ENCODE measurements around the gene TRIM40.

DNA sequence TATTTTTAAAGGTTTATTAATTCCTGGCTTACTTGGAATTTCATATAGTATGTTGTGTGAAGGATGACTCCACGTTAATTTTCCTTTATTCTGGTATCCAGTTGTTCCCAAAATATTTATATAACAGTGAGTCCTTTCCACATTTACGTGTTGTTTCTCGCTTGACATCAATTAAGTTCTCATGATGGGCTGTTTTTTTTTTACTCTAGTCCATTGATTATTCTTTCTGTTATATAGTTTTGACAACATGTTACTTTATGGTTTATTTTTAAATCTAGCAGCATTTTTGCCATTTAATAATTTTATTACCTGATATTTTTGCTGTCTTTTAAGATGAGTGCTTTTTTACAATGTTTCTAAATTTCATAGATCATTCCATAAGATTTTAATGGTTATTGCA lies 6.7 kb downstream of the TRIM40 start:
- TF ChIP-seq IKZF1 (IDR thresholded peaks at IDR 0.05) (no peak), POLR2AphosphoS5 (IDR thresholded peaks at IDR 0.05; ENCODE audit: low read depth, low read length) (no peak), GPN1 (CRISPR knock-in tag; IDR thresholded peaks at IDR 0.05; ENCODE audit: borderline replicate concordance) (no peak), ZUFSP (CRISPR knock-in tag; IDR thresholded peaks at IDR 0.05; ENCODE audit: borderline replicate concordance) (no peak), SP1 (IDR thresholded peaks at IDR 0.05) (no peak), SP1 (CRISPR knock-in tag; IDR thresholded peaks at IDR 0.05) (no peak), KAT2B (IDR thresholded peaks at IDR 0.05; ENCODE audit: borderline replicate concordance, low read depth, low read length) (no peak), DR1 (CRISPR knock-in tag; IDR thresholded peaks at IDR 0.05) (no peak), POLR2AphosphoS2 (IDR thresholded peaks at IDR 0.05; ENCODE audit: low read depth, low read length) (no peak), PBX3 (CRISPR knock-in tag; IDR thresholded peaks at IDR 0.05; ENCODE audit: borderline replicate concordance) (no peak), POLR2A (IDR thresholded peaks at IDR 0.05; ENCODE audit: insufficient read depth in 1 of 2, low read depth in 2 of 2, low read length in 2 of 2) (no peak)
- TF ChIP-seq, protein P1, sequence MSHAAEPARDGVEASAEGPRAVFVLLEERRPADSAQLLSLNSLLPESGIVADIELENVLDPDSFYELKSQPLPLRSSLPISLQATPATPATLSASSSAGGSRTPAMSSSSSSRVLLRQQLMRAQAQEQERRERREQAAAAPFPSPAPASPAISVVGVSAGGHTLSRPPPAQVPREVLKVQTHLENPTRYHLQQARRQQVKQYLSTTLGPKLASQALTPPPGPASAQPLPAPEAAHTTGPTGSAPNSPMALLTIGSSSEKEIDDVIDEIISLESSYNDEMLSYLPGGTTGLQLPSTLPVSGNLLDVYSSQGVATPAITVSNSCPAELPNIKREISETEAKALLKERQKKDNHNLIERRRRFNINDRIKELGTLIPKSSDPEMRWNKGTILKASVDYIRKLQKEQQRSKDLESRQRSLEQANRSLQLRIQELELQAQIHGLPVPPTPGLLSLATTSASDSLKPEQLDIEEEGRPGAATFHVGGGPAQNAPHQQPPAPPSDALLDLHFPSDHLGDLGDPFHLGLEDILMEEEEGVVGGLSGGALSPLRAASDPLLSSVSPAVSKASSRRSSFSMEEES (CRISPR knock-in tag; IDR thresholded peaks at IDR 0.05): no peak

Measured in HepG2 (cell line).